A673 (cell line): ENCODE results near the gene TEX14.

ENCODE experiments used
- EZH2 ChIP-seq: fragments of 200-600 bp; sonication (generic); IDR thresholded peaks from 2 replicates; pipeline ENCODE4 v1.6.1; 2017; ENCODE audit warnings: borderline replicate concordance, low read depth, mild to moderate bottlenecking, mixed read lengths, antibody characterized with exemption, low read length; ENCODE audit not compliant: poor library complexity, severe bottlenecking
- TF ChIP-seq, protein P1 (sequence below): fragments of 300-800, 200-600 bp; sonication (generic); conservative IDR thresholded peaks from 2 replicates; pipeline ENCODE4 v1.5.1; 2017; ENCODE audit warnings: low read depth, mild to moderate bottlenecking, antibody characterized with exemption, low read length, moderate library complexity, mixed read lengths

DNA sequence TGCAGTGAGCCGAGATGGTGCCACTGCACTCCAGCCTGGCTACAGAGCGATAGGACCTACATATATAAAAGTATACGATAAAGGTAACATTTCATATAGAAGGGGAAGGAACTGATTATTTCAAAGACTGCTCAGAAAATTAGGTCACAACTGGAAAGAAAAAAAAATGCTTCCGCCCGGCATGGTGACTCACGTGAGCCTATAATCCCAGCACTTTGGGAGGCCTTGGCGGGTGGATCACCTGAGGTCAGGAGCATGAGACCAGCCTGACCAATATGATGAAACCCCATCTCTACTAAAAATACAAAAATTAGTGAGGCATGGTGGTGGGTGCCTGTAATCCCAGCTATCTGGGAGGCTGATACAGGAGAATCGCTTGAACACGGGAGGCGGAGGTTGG is 7.8 kb downstream of the TEX14 start:
- TF ChIP-seq, protein P1, sequence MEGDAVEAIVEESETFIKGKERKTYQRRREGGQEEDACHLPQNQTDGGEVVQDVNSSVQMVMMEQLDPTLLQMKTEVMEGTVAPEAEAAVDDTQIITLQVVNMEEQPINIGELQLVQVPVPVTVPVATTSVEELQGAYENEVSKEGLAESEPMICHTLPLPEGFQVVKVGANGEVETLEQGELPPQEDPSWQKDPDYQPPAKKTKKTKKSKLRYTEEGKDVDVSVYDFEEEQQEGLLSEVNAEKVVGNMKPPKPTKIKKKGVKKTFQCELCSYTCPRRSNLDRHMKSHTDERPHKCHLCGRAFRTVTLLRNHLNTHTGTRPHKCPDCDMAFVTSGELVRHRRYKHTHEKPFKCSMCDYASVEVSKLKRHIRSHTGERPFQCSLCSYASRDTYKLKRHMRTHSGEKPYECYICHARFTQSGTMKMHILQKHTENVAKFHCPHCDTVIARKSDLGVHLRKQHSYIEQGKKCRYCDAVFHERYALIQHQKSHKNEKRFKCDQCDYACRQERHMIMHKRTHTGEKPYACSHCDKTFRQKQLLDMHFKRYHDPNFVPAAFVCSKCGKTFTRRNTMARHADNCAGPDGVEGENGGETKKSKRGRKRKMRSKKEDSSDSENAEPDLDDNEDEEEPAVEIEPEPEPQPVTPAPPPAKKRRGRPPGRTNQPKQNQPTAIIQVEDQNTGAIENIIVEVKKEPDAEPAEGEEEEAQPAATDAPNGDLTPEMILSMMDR, result no peak
- TF ChIP-seq EZH2, result no peak
